ENCODE results near the gene SMIM10L1.

DNA sequence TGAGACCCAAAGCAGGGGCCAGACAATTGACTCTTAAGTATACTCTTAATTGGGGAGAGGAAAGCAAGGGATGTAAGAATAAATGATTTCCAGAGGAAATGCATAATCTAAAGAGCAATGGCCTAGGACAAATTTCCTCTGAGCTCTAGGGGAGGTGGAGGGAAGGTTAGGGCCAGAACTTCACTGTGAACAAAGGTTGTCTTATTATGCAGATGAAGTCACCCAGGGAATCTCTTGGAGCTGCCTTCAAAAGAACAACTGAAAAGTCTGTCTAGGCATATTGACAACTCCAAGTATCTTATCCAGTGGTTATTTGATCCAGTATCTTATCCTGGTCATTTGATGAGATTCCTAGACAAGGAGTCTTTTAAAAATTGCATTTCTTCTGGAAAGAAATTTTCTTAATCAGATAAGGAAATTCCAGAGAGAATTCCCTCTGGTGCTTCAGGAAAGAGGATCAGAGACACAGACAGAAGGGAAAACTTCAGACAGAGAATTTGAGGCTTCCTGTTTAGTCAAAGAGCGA is 16.5 kb upstream of the SMIM10L1 start:
- TF ChIP-seq, protein P1, sequence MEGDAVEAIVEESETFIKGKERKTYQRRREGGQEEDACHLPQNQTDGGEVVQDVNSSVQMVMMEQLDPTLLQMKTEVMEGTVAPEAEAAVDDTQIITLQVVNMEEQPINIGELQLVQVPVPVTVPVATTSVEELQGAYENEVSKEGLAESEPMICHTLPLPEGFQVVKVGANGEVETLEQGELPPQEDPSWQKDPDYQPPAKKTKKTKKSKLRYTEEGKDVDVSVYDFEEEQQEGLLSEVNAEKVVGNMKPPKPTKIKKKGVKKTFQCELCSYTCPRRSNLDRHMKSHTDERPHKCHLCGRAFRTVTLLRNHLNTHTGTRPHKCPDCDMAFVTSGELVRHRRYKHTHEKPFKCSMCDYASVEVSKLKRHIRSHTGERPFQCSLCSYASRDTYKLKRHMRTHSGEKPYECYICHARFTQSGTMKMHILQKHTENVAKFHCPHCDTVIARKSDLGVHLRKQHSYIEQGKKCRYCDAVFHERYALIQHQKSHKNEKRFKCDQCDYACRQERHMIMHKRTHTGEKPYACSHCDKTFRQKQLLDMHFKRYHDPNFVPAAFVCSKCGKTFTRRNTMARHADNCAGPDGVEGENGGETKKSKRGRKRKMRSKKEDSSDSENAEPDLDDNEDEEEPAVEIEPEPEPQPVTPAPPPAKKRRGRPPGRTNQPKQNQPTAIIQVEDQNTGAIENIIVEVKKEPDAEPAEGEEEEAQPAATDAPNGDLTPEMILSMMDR (IDR thresholded peaks at IDR 0.05; ENCODE audit: low read depth, low read length), result no peak
- no peak for TF ChIP-seq EZH2phosphoT487 (IDR thresholded peaks at IDR 0.05; ENCODE audit: low read depth)
